ENCODE data around the gene ASF1B.

Gene ASF1B

DNA sequence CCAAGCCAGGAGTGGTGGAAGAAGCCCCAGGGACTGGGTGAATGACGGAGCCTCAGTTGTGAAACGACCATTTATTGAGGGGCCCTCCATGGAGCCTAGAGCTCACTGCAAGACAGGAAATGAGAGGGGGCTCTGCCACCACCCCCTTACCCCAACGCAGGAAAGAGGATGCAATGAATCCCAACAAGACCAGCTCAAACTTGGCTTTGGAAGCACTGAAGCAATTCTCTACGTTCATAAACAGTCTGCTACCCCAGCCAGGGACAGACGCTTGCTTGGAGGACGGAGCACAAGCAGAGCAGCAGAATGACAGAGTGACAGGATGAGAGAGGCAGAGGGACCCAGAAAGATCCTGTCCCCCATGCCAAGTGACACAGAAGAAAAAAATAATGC lies 19.9 kb downstream of the ASF1B start:
- Mint-ChIP-seq H3K36me3 (ENCODE audit: low read depth) (no peaks in the 10 kb centered on the region), H3K27ac (peak overlapping the region; percentile 79 to 88 (median 85)), H3K9me3 (no peaks in the 10 kb centered on the region), H3K27me3 (ENCODE audit: low read depth) (no peaks in the 10 kb centered on the region), H3K4me1 (peaks cover 54% of the 10 kb centered on the region), H3K4me3 (peak overlapping the region; percentile 96 to 99 (median 97))
- TF ChIP-seq, protein P1, sequence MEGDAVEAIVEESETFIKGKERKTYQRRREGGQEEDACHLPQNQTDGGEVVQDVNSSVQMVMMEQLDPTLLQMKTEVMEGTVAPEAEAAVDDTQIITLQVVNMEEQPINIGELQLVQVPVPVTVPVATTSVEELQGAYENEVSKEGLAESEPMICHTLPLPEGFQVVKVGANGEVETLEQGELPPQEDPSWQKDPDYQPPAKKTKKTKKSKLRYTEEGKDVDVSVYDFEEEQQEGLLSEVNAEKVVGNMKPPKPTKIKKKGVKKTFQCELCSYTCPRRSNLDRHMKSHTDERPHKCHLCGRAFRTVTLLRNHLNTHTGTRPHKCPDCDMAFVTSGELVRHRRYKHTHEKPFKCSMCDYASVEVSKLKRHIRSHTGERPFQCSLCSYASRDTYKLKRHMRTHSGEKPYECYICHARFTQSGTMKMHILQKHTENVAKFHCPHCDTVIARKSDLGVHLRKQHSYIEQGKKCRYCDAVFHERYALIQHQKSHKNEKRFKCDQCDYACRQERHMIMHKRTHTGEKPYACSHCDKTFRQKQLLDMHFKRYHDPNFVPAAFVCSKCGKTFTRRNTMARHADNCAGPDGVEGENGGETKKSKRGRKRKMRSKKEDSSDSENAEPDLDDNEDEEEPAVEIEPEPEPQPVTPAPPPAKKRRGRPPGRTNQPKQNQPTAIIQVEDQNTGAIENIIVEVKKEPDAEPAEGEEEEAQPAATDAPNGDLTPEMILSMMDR (IDR thresholded peaks at IDR 0.05; ENCODE audit: unreplicated experiment in 3 of 3), result no peak

DNA sequence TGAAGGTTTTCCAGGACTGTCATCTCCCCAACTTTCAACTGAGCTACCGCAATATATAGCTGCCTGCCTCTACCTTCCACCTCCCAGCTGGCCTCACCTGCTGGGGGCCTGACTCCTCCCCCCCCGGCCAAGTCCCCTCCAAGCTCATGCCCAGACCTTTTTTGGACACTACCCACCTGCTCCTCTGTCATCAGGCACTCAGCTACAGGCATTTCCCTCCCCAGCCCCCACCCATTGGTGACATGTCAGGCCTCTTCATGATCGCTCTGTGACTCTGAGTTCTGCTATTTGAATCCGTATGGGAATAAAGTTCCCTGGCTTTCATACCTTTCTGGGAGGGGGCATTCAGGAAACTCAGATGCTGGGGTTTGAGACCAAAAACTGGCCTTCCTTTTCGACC lies 20.6 kb downstream of the ASF1B start:
- H3K4me1 Mint-ChIP-seq, result peaks cover 57% of the 10 kb centered on the region
- TF ChIP-seq, protein P1 (IDR thresholded peaks at IDR 0.05; ENCODE audit: unreplicated experiment in 3 of 3), result no peak
- H3K4me3 Mint-ChIP-seq, result peak overlapping the region; percentile 96 to 99 (median 97)
- H3K27me3 Mint-ChIP-seq (ENCODE audit: low read depth), result no peaks in the 10 kb centered on the region
- no peaks in the 10 kb centered on the region for H3K36me3 Mint-ChIP-seq (ENCODE audit: low read depth)
- H3K27ac Mint-ChIP-seq, result peak overlapping the region; percentile 79 to 88 (median 85)
- no peaks in the 10 kb centered on the region for H3K9me3 Mint-ChIP-seq

DNA sequence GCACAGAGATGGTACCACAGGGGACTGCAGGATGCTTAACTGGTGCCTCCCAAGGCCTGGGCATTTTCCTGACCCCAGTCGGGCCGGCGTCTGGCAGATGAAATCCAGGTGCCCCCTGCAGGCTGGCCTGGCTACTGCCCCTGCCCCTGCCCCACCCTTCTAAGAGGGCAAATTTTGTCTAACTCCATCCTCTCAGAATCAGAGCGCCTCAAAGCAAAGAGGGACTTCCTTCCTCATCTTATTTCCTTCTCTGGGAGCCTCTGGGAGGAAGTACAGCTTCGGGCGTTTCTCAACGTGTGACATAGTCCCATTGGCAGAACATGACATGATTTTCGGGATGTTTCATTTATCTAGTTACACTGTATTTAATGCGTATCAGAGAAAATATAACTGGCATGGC lies 21.5 kb downstream of the ASF1B start:
- Mint-ChIP-seq H3K9me3 (no peaks in the 10 kb centered on the region), H3K27ac (peak overlapping the region in 1 of 3 experiments; percentile 78), H3K4me1 (peaks cover 57% of the 10 kb centered on the region), H3K27me3 (ENCODE audit: low read depth) (no peaks in the 10 kb centered on the region), H3K4me3 (peak overlapping the region; percentile 19 to 99 (median 55)), H3K36me3 (ENCODE audit: low read depth) (no peaks in the 10 kb centered on the region)
- TF ChIP-seq, protein P1 (IDR thresholded peaks at IDR 0.05; ENCODE audit: unreplicated experiment in 3 of 3), result peak in 1 of 3 experiments; percentile 33

DNA sequence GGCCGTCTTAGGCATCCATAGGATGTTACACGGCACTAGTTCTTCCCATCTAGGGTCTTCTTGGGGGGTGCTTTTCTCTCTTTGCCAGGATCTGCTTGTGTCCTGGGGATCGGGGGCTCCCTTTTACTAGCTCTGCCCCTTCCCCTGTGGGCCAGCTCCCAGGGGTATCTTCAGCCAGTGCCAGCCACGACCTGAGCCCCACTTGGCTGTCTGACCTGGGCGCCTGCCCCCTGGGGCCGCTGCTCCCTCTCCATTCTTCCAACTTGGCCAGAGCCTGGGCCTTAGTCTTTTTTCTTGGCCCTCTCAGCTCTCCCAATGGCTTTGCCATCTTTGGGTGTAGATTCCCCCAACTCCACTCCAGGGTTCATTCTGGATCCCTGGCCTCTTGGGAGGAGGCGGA lies 21.9 kb downstream of the ASF1B start:
- Mint-ChIP-seq H3K4me1 (peaks cover 56% of the 10 kb centered on the region), H3K27ac (peak overlapping the region in 1 of 3 experiments; percentile 96), H3K9me3 (no peaks in the 10 kb centered on the region), H3K27me3 (ENCODE audit: low read depth) (no peaks in the 10 kb centered on the region), H3K36me3 (ENCODE audit: low read depth) (no peaks in the 10 kb centered on the region), H3K4me3 (peak overlapping the region; percentile 19 to 76 (median 55))
- TF ChIP-seq, protein P1 (IDR thresholded peaks at IDR 0.05; ENCODE audit: unreplicated experiment in 3 of 3), result no peak

DNA sequence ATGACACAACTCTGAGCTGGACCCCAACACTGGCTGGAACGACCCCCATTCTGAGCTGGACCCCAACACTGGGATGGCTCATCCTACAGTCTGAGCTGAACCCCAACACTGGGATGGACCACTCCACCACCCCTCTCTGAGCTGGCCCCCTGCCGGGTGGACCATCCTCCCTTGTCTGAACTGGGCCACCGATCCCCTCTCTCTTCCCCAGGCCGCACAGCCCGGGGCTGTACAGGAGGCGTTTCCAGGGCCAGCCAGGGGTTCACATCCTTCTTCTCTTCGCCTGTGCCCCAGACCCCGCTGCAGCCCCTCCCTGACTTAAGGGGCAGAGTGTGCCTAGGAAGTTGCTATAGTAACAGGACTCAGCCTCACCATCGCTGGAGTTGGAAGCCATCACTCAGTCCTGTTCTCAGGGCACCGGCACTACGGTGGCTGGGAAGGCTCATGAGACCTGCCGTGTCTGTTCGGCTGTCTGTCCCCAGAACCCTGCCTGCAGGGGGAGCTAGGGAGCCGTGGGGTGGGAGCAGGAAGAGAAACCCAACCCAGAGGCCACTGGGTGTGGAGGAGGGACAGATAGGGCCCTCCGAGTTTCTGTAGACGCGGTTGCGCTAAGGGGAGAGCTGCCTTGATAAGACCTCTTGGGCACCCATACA lies 22.5 kb downstream of the ASF1B start:
- Mint-ChIP-seq H3K36me3 (ENCODE audit: low read depth) (no peaks in the 10 kb centered on the region), H3K27ac (peak overlapping the region; percentile 92 to 96 (median 94)), H3K27me3 (ENCODE audit: low read depth) (no peaks in the 10 kb centered on the region), H3K9me3 (no peaks in the 10 kb centered on the region), H3K4me3 (peak overlapping the region; percentile 37 to 76 (median 38)), H3K4me1 (peaks cover 51% of the 10 kb centered on the region)
- TF ChIP-seq, protein P1 (IDR thresholded peaks at IDR 0.05; ENCODE audit: unreplicated experiment in 3 of 3), result no peak

Measured in nephron (organoid).